ENCODE measurements around the gene HAL. TPM values are rescaled to one million over a fixed set of nuclear protein-coding genes. Genes with fewer than 3 reads are reported as not detected.
"Not testable (repeated sequence)": the region's sequence is repeated elsewhere in the genome, so short reads cannot be mapped to it uniquely, and the experiment has no call there.

HAL gene
- total RNA-seq, 3 donors from 2014 or later, result 1.0 to 1.8 (median 1.5) TPM

- no peak for ATAC-seq
- no peak for TF ChIP-seq CTCF (IDR thresholded peaks at IDR 0.05)
Observed at GRCh38 chr12:95972832-95973456, 23.2 kb downstream of the HAL start.

GRCh38 chr12:95970905-95971304, 25.2 kb downstream of the HAL start:
- DNase-seq, result no peak
- no peak for ATAC-seq
- no peaks in the 10 kb centered on the region for H3K9me3 ChIP-seq
- H3K36me3 ChIP-seq (ENCODE audit: low read depth), result no peaks in the 10 kb centered on the region
- TF ChIP-seq CTCF (IDR thresholded peaks at IDR 0.05), result no peak
- H3K4me3 ChIP-seq, result no peak overlapping the region
- H3K4me1 ChIP-seq (ENCODE audit: low read depth), result no peaks in the 10 kb centered on the region
- intact Hi-C loops (cut with DNase I, micrococcal nuclease), result no loop called here

More at GRCh38 chr12:95972832-95973456, 23.2 kb downstream of the HAL start:
- intact Hi-C loops (cut with DNase I, micrococcal nuclease), result no loop called here
- H3K36me3 ChIP-seq (ENCODE audit: low read depth), result no peaks in the 10 kb centered on the region
- no peak overlapping the region for H3K4me3 ChIP-seq
- no peak for DNase-seq
- no peaks in the 10 kb centered on the region for H3K4me1 ChIP-seq (ENCODE audit: low read depth)
- no peaks in the 10 kb centered on the region for H3K9me3 ChIP-seq

- intact Hi-C loops (cut with DNase I, micrococcal nuclease); H3K9me3 ChIP-seq; H3K4me1 ChIP-seq (ENCODE audit: low read depth); H3K36me3 ChIP-seq (ENCODE audit: low read depth); DNase-seq; H3K4me3 ChIP-seq; ATAC-seq: not testable (repeated sequence)
Observed at GRCh38 chr12:95969116-95969515, 27.0 kb downstream of the HAL start.

GRCh38 chr12:95967301-95967700, 28.8 kb downstream of the HAL start:
- intact Hi-C loops (cut with DNase I, micrococcal nuclease), result no loop called here
- no peak for DNase-seq
- no peak for TF ChIP-seq CTCF (IDR thresholded peaks at IDR 0.05)

GRCh38 chr12:95966287-95966870, 29.8 kb downstream of the HAL start:
- no peak for DNase-seq
- Histone ChIP-seq H3K9me3 (no peaks in the 10 kb centered on the region), H3K4me3 (no peak overlapping the region), H3K36me3 (ENCODE audit: low read depth) (no peaks in the 10 kb centered on the region), H3K4me1 (ENCODE audit: low read depth) (no peaks in the 10 kb centered on the region)
- TF ChIP-seq CTCF (IDR thresholded peaks at IDR 0.05), result no peak
- intact Hi-C loops (cut with DNase I, micrococcal nuclease), result no loop called here
- no peak for ATAC-seq

More at GRCh38 chr12:95967301-95967700, 28.8 kb downstream of the HAL start:
- no peaks in the 10 kb centered on the region for H3K4me1 ChIP-seq (ENCODE audit: low read depth)
- H3K9me3 ChIP-seq, result no peaks in the 10 kb centered on the region
- no peaks in the 10 kb centered on the region for H3K36me3 ChIP-seq (ENCODE audit: low read depth)
- no peak overlapping the region for H3K4me3 ChIP-seq
- no peak for ATAC-seq

GRCh38 chr12:95963096-95963495, 33.0 kb downstream of the HAL start:
- TF ChIP-seq CTCF (IDR thresholded peaks at IDR 0.05), result no peak
- DNase-seq (no peak), ATAC-seq (no peak)
- H3K36me3 ChIP-seq (ENCODE audit: low read depth), result no peaks in the 10 kb centered on the region
- intact Hi-C loops (cut with DNase I, micrococcal nuclease), result no loop called here
- no peaks in the 10 kb centered on the region for H3K4me1 ChIP-seq (ENCODE audit: low read depth)
- no peaks in the 10 kb centered on the region for H3K9me3 ChIP-seq
- no peak overlapping the region for H3K4me3 ChIP-seq

All from mucosa of descending colon (tissue), 3 donors.